H1 (cell line): Measurements from ENCODE around the gene NAA10. TPM values are rescaled to one million over a fixed set of nuclear protein-coding genes. Genes with fewer than 3 reads are reported as not detected.

Experiments used
- GTF2F1 ChIP-seq: IDR thresholded peaks from 2 replicates; pipeline ENCODE4 v1.6.1; 2012; ENCODE audit warnings: low read depth, low read length, improper control_type of control experiment, borderline replicate concordance
- polyA plus RNA-seq, 7 experiments: library from polyadenylated mRNA; depleted of rRNA in 3 of 7; stranded (reverse) in 5 of 7; unstranded in 2 of 7; fragments of >200 nt in 5 of 7; fragments of 200-250 nt in 2 of 7; gene quantifications; 1 replicate in 5 of 7; 2 replicates in 1 of 7; 4 replicates in 1 of 7; pipeline versions ENCODE4 v1.2.1 to v1.2.3, GENCODE V29; 2011 to 2013; ENCODE audit warnings: missing spikeins in 2 of 7, mixed read lengths in 2 of 7
- total RNA-seq: library from RNA; stranded (reverse); fragmentation: NEBNext Ultra II Directional; extraction: Animal tissue kit (Norgen Biotek cat#: 25700); gene quantifications from 2 replicates; pipeline ENCODE4 v1.2.1, GENCODE V29; 2021
- TF ChIP-seq, protein P1 (sequence below): fragments of 300-600 bp; sonication (generic); IDR thresholded peaks from 2 replicates; pipeline ENCODE4 v1.7.1; 2012; ENCODE audit warnings: low read length, moderate library complexity, mild to moderate bottlenecking, inconsistent platforms; ENCODE audit not compliant: insufficient replicate concordance

Gene NAA10
- total and polyA plus RNA-seq, 2 of the 8 experiments (the other 6 are each of a cell fraction or from before 2014, with no cell fraction given): 80.4 to 98.8 TPM

DNA sequence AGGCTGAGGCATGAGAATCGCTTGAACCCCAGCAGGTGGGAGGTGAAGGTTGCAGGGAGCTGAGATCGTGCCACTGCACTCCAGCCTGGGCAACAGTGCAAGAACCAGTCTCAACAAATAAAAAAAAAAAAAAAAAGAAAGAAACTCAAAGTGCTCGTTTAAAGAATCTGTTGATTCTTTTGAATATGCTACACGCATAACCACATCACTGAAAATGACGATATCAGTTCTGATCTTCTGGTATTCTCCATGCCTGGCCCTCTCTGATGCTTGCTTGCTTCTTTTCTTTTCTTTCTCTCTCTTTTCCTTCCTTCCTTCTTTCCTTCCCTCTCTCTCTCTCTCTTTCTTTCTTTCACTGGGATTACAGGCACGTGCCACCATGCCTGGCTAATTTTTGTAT, 23.0 kb downstream of the NAA10 start (continued):
- TF ChIP-seq GTF2F1: no peak
- TF ChIP-seq, protein P1, sequence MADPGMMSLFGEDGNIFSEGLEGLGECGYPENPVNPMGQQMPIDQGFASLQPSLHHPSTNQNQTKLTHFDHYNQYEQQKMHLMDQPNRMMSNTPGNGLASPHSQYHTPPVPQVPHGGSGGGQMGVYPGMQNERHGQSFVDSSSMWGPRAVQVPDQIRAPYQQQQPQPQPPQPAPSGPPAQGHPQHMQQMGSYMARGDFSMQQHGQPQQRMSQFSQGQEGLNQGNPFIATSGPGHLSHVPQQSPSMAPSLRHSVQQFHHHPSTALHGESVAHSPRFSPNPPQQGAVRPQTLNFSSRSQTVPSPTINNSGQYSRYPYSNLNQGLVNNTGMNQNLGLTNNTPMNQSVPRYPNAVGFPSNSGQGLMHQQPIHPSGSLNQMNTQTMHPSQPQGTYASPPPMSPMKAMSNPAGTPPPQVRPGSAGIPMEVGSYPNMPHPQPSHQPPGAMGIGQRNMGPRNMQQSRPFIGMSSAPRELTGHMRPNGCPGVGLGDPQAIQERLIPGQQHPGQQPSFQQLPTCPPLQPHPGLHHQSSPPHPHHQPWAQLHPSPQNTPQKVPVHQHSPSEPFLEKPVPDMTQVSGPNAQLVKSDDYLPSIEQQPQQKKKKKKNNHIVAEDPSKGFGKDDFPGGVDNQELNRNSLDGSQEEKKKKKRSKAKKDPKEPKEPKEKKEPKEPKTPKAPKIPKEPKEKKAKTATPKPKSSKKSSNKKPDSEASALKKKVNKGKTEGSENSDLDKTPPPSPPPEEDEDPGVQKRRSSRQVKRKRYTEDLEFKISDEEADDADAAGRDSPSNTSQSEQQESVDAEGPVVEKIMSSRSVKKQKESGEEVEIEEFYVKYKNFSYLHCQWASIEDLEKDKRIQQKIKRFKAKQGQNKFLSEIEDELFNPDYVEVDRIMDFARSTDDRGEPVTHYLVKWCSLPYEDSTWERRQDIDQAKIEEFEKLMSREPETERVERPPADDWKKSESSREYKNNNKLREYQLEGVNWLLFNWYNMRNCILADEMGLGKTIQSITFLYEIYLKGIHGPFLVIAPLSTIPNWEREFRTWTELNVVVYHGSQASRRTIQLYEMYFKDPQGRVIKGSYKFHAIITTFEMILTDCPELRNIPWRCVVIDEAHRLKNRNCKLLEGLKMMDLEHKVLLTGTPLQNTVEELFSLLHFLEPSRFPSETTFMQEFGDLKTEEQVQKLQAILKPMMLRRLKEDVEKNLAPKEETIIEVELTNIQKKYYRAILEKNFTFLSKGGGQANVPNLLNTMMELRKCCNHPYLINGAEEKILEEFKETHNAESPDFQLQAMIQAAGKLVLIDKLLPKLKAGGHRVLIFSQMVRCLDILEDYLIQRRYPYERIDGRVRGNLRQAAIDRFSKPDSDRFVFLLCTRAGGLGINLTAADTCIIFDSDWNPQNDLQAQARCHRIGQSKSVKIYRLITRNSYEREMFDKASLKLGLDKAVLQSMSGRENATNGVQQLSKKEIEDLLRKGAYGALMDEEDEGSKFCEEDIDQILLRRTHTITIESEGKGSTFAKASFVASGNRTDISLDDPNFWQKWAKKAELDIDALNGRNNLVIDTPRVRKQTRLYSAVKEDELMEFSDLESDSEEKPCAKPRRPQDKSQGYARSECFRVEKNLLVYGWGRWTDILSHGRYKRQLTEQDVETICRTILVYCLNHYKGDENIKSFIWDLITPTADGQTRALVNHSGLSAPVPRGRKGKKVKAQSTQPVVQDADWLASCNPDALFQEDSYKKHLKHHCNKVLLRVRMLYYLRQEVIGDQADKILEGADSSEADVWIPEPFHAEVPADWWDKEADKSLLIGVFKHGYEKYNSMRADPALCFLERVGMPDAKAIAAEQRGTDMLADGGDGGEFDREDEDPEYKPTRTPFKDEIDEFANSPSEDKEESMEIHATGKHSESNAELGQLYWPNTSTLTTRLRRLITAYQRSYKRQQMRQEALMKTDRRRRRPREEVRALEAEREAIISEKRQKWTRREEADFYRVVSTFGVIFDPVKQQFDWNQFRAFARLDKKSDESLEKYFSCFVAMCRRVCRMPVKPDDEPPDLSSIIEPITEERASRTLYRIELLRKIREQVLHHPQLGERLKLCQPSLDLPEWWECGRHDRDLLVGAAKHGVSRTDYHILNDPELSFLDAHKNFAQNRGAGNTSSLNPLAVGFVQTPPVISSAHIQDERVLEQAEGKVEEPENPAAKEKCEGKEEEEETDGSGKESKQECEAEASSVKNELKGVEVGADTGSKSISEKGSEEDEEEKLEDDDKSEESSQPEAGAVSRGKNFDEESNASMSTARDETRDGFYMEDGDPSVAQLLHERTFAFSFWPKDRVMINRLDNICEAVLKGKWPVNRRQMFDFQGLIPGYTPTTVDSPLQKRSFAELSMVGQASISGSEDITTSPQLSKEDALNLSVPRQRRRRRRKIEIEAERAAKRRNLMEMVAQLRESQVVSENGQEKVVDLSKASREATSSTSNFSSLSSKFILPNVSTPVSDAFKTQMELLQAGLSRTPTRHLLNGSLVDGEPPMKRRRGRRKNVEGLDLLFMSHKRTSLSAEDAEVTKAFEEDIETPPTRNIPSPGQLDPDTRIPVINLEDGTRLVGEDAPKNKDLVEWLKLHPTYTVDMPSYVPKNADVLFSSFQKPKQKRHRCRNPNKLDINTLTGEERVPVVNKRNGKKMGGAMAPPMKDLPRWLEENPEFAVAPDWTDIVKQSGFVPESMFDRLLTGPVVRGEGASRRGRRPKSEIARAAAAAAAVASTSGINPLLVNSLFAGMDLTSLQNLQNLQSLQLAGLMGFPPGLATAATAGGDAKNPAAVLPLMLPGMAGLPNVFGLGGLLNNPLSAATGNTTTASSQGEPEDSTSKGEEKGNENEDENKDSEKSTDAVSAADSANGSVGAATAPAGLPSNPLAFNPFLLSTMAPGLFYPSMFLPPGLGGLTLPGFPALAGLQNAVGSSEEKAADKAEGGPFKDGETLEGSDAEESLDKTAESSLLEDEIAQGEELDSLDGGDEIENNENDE: no peak
